ENCODE results near the gene NUDT4. TPM values are rescaled to one million over a fixed set of nuclear protein-coding genes. Genes with fewer than 3 reads are reported as not detected.
"Not testable (repeated sequence)": the region's sequence is repeated elsewhere in the genome, so short reads cannot be mapped to it uniquely, and the experiment has no call there.

NUDT4 gene
- polyA plus RNA-seq, 1 donor, result 77.9 TPM

GRCh38 chr12:93379326-93379980 lies 1.7 kb downstream of the NUDT4 start:
- H3K27me3 ChIP-seq (ENCODE audit: control insufficient read depth, insufficient read depth, low read length), result no peaks in the 10 kb centered on the region

GRCh38 chr12:93379981-93380361 lies 2.2 kb downstream of the NUDT4 start:
- Histone ChIP-seq H3K4me3 (ENCODE audit: low read length) (peak overlapping the region; percentile 75), H3K27ac (ENCODE audit: low read length) (peak overlapping the region; percentile 97), H3K27me3 (ENCODE audit: control insufficient read depth, insufficient read depth, low read length) (no peaks in the 10 kb centered on the region), H3K9me3 (ENCODE audit: control insufficient read depth, low read depth, low read length) (no peaks in the 10 kb centered on the region), H3K4me1 (ENCODE audit: control insufficient read depth, insufficient read depth, low read length) (peaks cover 17% of the 10 kb centered on the region), H3K36me3 (ENCODE audit: control insufficient read depth, insufficient read depth, low read length) (no peaks in the 10 kb centered on the region)
- DNase-seq, result peak; percentile 11 to 53

More at GRCh38 chr12:93379326-93379980, 1.7 kb downstream of the NUDT4 start:
- H3K27ac ChIP-seq (ENCODE audit: low read length), result peak overlapping the region; percentile 97
- no peaks in the 10 kb centered on the region for H3K9me3 ChIP-seq (ENCODE audit: control insufficient read depth, low read depth, low read length)
- WGBS (ENCODE audit: insufficient coverage, low lambda C conversion rate), result 0% methylated on average over 4 of the region's 8 CpGs
- peak; percentile 4 to 58 for DNase-seq
- H3K36me3 ChIP-seq (ENCODE audit: control insufficient read depth, insufficient read depth, low read length), result no peaks in the 10 kb centered on the region
- peaks cover 22% of the 10 kb centered on the region for H3K4me1 ChIP-seq (ENCODE audit: control insufficient read depth, insufficient read depth, low read length)
- peak overlapping the region; percentile 75 for H3K4me3 ChIP-seq (ENCODE audit: low read length)

GRCh38 chr12:93380480-93381121 lies 2.9 kb downstream of the NUDT4 start:
- Histone ChIP-seq H3K27me3 (ENCODE audit: control insufficient read depth, insufficient read depth, low read length) (no peaks in the 10 kb centered on the region), H3K27ac (ENCODE audit: low read length) (peak overlapping the region; percentile 97), H3K36me3 (ENCODE audit: control insufficient read depth, insufficient read depth, low read length) (no peaks in the 10 kb centered on the region), H3K4me1 (ENCODE audit: control insufficient read depth, insufficient read depth, low read length) (peaks cover 15% of the 10 kb centered on the region), H3K9me3 (ENCODE audit: control insufficient read depth, low read depth, low read length) (no peaks in the 10 kb centered on the region), H3K4me3 (ENCODE audit: low read length) (peak overlapping the region; percentile 75)
- peak; percentile 9 to 65 for DNase-seq
- WGBS (ENCODE audit: insufficient coverage, low lambda C conversion rate), result 20% methylated on average over 1 of the region's 2 CpGs

- Histone ChIP-seq H3K4me3 (ENCODE audit: low read length) (peak overlapping the region; percentile 75), H3K27ac (ENCODE audit: low read length) (peak overlapping the region; percentile 97), H3K27me3 (ENCODE audit: control insufficient read depth, insufficient read depth, low read length) (no peaks in the 10 kb centered on the region), H3K9me3 (ENCODE audit: control insufficient read depth, low read depth, low read length) (no peaks in the 10 kb centered on the region), H3K36me3 (ENCODE audit: control insufficient read depth, insufficient read depth, low read length) (no peaks in the 10 kb centered on the region), H3K4me1 (ENCODE audit: control insufficient read depth, insufficient read depth, low read length) (peaks cover 11% of the 10 kb centered on the region)
- WGBS (ENCODE audit: insufficient coverage, low lambda C conversion rate), result 64% methylated on average over 2 of the region's 5 CpGs
- DNase-seq, result no peak
Observed at GRCh38 chr12:93381161-93381975, 3.6 kb downstream of the NUDT4 start.

GRCh38 chr12:93381976-93382437 lies 4.3 kb downstream of the NUDT4 start:
- H3K27me3 ChIP-seq (ENCODE audit: control insufficient read depth, insufficient read depth, low read length); H3K36me3 ChIP-seq (ENCODE audit: control insufficient read depth, insufficient read depth, low read length); H3K9me3 ChIP-seq (ENCODE audit: control insufficient read depth, low read depth, low read length); DNase-seq; H3K4me1 ChIP-seq (ENCODE audit: control insufficient read depth, insufficient read depth, low read length): not testable (repeated sequence)
- H3K27ac ChIP-seq (ENCODE audit: low read length), result peak overlapping the region; percentile 97
- no CpG with 5 or more reads among the region's 5 CpGs for WGBS (ENCODE audit: insufficient coverage, low lambda C conversion rate)
- peak overlapping the region; percentile 75 for H3K4me3 ChIP-seq (ENCODE audit: low read length)

- Histone ChIP-seq H3K4me3 (ENCODE audit: low read length) (no peak overlapping the region), H3K9me3 (ENCODE audit: control insufficient read depth, low read depth, low read length) (no peaks in the 10 kb centered on the region), H3K4me1 (ENCODE audit: control insufficient read depth, insufficient read depth, low read length) (peaks cover 5% of the 10 kb centered on the region), H3K36me3 (ENCODE audit: control insufficient read depth, insufficient read depth, low read length) (peaks cover 10% of the 10 kb centered on the region), H3K27ac (ENCODE audit: low read length) (no peak overlapping the region), H3K27me3 (ENCODE audit: control insufficient read depth, insufficient read depth, low read length) (no peaks in the 10 kb centered on the region)
- WGBS (ENCODE audit: insufficient coverage, low lambda C conversion rate), result 67% methylated on average over 1 of the region's 2 CpGs
- no peak for DNase-seq
Observed at GRCh38 chr12:93387780-93388179, 10.1 kb downstream of the NUDT4 start.

GRCh38 chr12:93390031-93390430 lies 12.3 kb downstream of the NUDT4 start:
- no peak for DNase-seq
- Histone ChIP-seq H3K9me3 (ENCODE audit: control insufficient read depth, low read depth, low read length) (no peaks in the 10 kb centered on the region), H3K4me3 (ENCODE audit: low read length) (no peak overlapping the region), H3K4me1 (ENCODE audit: control insufficient read depth, insufficient read depth, low read length) (peaks cover 5% of the 10 kb centered on the region), H3K36me3 (ENCODE audit: control insufficient read depth, insufficient read depth, low read length) (peaks cover 12% of the 10 kb centered on the region), H3K27ac (ENCODE audit: low read length) (no peak overlapping the region), H3K27me3 (ENCODE audit: control insufficient read depth, insufficient read depth, low read length) (no peaks in the 10 kb centered on the region)
- WGBS (ENCODE audit: insufficient coverage, low lambda C conversion rate), result 80% methylated on average over 1 of the region's 5 CpGs

GRCh38 chr12:93390549-93391297 lies 13.0 kb downstream of the NUDT4 start:
- peaks cover 5% of the 10 kb centered on the region for H3K4me1 ChIP-seq (ENCODE audit: control insufficient read depth, insufficient read depth, low read length)
- H3K4me3 ChIP-seq (ENCODE audit: low read length), result no peak overlapping the region
- peaks cover 15% of the 10 kb centered on the region for H3K36me3 ChIP-seq (ENCODE audit: control insufficient read depth, insufficient read depth, low read length)
- H3K9me3 ChIP-seq (ENCODE audit: control insufficient read depth, low read depth, low read length), result no peaks in the 10 kb centered on the region
- no CpG with 5 or more reads among the region's 5 CpGs for WGBS (ENCODE audit: insufficient coverage, low lambda C conversion rate)
- DNase-seq, result no peak
- no peaks in the 10 kb centered on the region for H3K27me3 ChIP-seq (ENCODE audit: control insufficient read depth, insufficient read depth, low read length)
- H3K27ac ChIP-seq (ENCODE audit: low read length), result no peak overlapping the region

- H3K4me1 ChIP-seq (ENCODE audit: control insufficient read depth, insufficient read depth, low read length), result peaks cover 14% of the 10 kb centered on the region
- H3K27me3 ChIP-seq (ENCODE audit: control insufficient read depth, insufficient read depth, low read length), result no peaks in the 10 kb centered on the region
- no peak for DNase-seq
- no peak overlapping the region for H3K27ac ChIP-seq (ENCODE audit: low read length)
- H3K4me3 ChIP-seq (ENCODE audit: low read length), result no peak overlapping the region
- H3K9me3 ChIP-seq (ENCODE audit: control insufficient read depth, low read depth, low read length), result no peaks in the 10 kb centered on the region
- WGBS (ENCODE audit: insufficient coverage, low lambda C conversion rate), result 88% methylated on average over 1 of the region's 2 CpGs
- peaks cover 28% of the 10 kb centered on the region for H3K36me3 ChIP-seq (ENCODE audit: control insufficient read depth, insufficient read depth, low read length)
Observed at GRCh38 chr12:93393425-93393824, 15.7 kb downstream of the NUDT4 start.

GRCh38 chr12:93397412-93397811 lies 19.7 kb downstream of the NUDT4 start:
- Histone ChIP-seq H3K27me3 (ENCODE audit: control insufficient read depth, insufficient read depth, low read length) (no peaks in the 10 kb centered on the region), H3K9me3 (ENCODE audit: control insufficient read depth, low read depth, low read length) (no peaks in the 10 kb centered on the region), H3K27ac (ENCODE audit: low read length) (no peak overlapping the region), H3K4me1 (ENCODE audit: control insufficient read depth, insufficient read depth, low read length) (peaks cover 10% of the 10 kb centered on the region), H3K4me3 (ENCODE audit: low read length) (no peak overlapping the region), H3K36me3 (ENCODE audit: control insufficient read depth, insufficient read depth, low read length) (peaks cover 29% of the 10 kb centered on the region)
- 0% methylated on average over 1 of the region's 12 CpGs for WGBS (ENCODE audit: insufficient coverage, low lambda C conversion rate)
- DNase-seq, result no peak

All from large intestine (tissue), 3 donors.